GM12874 (cell line): ENCODE results near the gene STON2.

Experiments used
- CTCF ChIP-seq: IDR thresholded peaks from 2 replicates; pipeline ENCODE4 v1.5.1; 2011; ENCODE audit warnings: low read depth, mild to moderate bottlenecking, control low read depth, low read length, moderate library complexity; ENCODE audit not compliant: insufficient read depth

Gene STON2

GRCh38 chr14:81341781-81342180 lies 58.3 kb downstream of the STON2 start:
- TF ChIP-seq CTCF: no peak

- TF ChIP-seq CTCF: no peak
Observed at GRCh38 chr14:81341370-81341769, 58.8 kb downstream of the STON2 start.

DNA sequence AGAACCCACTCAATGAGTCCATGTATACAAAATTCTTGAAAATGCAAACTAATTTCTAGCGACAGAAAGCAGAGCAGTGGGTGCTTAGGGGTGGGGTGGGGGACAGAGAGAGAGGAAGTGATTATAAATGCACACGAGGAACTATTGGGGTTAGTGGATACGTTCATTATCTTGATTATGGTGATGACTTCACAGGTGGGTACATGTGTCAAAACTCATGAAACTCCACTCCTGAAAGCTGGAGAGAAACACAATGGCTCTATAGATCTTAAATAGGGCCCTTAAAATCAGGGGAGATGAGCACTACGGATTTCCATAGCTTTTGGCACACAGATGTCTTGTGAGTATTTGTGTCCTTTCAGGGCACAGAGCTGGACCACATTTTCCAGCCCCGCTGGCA lies 59.9 kb downstream of the STON2 start:
- no peak for TF ChIP-seq CTCF

DNA sequence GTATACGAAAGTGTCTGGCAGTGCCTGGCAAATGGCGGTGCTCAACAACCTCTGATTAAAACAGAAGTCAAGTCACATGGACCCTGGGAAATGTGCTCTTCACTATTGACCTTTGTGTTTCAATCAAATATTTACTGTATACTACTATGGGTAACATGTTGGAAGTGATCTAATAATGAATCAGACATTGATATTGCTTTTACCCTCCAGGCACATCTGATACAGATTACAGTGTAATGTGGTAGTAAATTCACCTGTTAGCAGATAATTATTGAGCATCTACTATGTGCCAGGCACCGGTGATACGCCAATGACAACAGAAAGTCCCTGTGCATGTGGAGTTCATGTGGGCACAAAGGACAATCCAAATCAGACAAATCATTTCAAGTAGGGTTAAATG lies 63.1 kb downstream of the STON2 start:
- TF ChIP-seq CTCF: no peak

DNA sequence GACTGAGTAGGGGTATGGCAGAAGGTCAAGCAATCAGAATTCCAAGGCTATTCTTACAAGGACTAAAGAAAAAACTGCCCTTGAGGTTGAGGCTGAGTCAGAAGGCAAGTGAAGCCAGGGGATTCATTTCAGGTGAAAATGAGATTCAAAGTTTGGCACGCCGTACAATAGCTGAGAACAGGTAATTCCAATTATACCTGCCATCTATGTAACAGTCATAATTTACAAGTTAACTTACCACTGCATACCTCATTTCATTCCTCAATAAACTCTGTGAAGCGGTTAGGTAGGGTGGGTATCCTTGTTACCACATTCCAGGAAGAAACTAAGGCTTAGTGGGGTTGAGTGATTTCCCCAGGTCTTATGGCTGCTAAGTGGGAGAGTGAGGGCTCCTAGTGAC lies 64.1 kb downstream of the STON2 start:
- TF ChIP-seq CTCF: no peak

GRCh38 chr14:81332725-81333124 lies 67.4 kb downstream of the STON2 start:
- TF ChIP-seq CTCF: no peak

- no peak for TF ChIP-seq CTCF
Observed at GRCh38 chr14:81331229-81332021, 68.7 kb downstream of the STON2 start.
